IMR-90 (cell line): Measurements from ENCODE around the gene C2orf92. TPM values are rescaled to one million over a fixed set of nuclear protein-coding genes. Genes with fewer than 3 reads are reported as not detected.

Experiments
- ATAC-seq: fragments of 200-7000 bp; cut with Tn5 transposase; 2 replicates; pipeline ENCODE4 v1.9.1; 2020; ENCODE audit warnings: low read depth, mild to moderate bottlenecking, moderate library complexity
- BruUV-seq: library from RNA; stranded (reverse); fragments of 400-500 nt; replicated peaks from 2 replicates; lab custom pipeline; 2021; lab: Mats Ljungman, UMichigan
- CTCF ChIA-PET: fragments of 300-600 bp; formaldehyde crosslinking; extraction: SDS; loops from one replicate; lab custom pipeline; 2021; ENCODE audit warnings: antibody characterized with exemption; lab: Yijun Ruan, JAX
- POLR2A ChIA-PET: fragments of 300-600 bp; sonication (Branson Sonifier 250); formaldehyde crosslinking; loops from one replicate; lab custom pipeline; 2022; ENCODE audit warnings: antibody characterized with exemption; ENCODE audit not compliant: unreplicated experiment; lab: Charles Lee
- DNase-seq: peaks from one replicate; pipeline ENCODE4 v3.0.0; 2013
- H2AFZ ChIP-seq: replicated peaks from 2 replicates; pipeline ENCODE3; 2013; ENCODE audit warnings: low read length, mild to moderate bottlenecking; ENCODE audit not compliant: poor library complexity
- H2AK5ac ChIP-seq: 2 replicates; pipeline ENCODE4 v1.6.1; 2013; ENCODE audit warnings: low read depth, low read length, inconsistent platforms
- H2AK9ac ChIP-seq: replicated peaks from 2 replicates; pipeline ENCODE3; 2013; ENCODE audit warnings: mild to moderate bottlenecking, low read depth, low read length, moderate library complexity; ENCODE audit not compliant: poor library complexity
- H2BK120ac ChIP-seq: 2 replicates; pipeline ENCODE4 v1.6.1; 2013; ENCODE audit warnings: low read depth, low read length, inconsistent platforms
- H2BK15ac ChIP-seq: 3 replicates; pipeline ENCODE4 v1.6.1; 2013; ENCODE audit warnings: low read depth, low read length, inconsistent platforms
- H2BK20ac ChIP-seq: 2 replicates; pipeline ENCODE4 v1.6.1; 2013; ENCODE audit warnings: low read depth, mild to moderate bottlenecking, inconsistent platforms, low read length, moderate library complexity
- H2BK5ac ChIP-seq: 2 replicates; pipeline ENCODE4 v1.6.1; 2013; ENCODE audit warnings: mild to moderate bottlenecking, low read depth, low read length, inconsistent platforms; ENCODE audit not compliant: poor library complexity, severe bottlenecking
- H3K14ac ChIP-seq: replicated peaks from 2 replicates; pipeline ENCODE4 v1.6.1; 2013; ENCODE audit warnings: low read depth, low read length, inconsistent platforms
- H3K18ac ChIP-seq: 2 replicates; pipeline ENCODE4 v1.6.1; 2013; ENCODE audit warnings: low read depth, low read length, control low read depth
- H3K23ac ChIP-seq: 2 replicates; pipeline ENCODE4 v1.6.1; 2013; ENCODE audit warnings: low read depth, low read length, inconsistent platforms
- H3K27ac ChIP-seq: 2 replicates; pipeline ENCODE4 v1.5.1; 2013; ENCODE audit warnings: mild to moderate bottlenecking, control low read depth, low read length; ENCODE audit not compliant: insufficient read depth
- H3K27me3 ChIP-seq: 2 replicates; pipeline ENCODE4 v1.6.1; 2013; ENCODE audit warnings: low read length; ENCODE audit not compliant: control insufficient read depth, insufficient read depth
- H3K36me3 ChIP-seq: 2 replicates; pipeline ENCODE4 v1.6.1; 2013; ENCODE audit warnings: low read length, mixed read lengths; ENCODE audit not compliant: control insufficient read depth, insufficient read depth
- H3K4ac ChIP-seq: 2 replicates; pipeline ENCODE4 v1.6.1; 2013; ENCODE audit warnings: low read depth, low read length, inconsistent platforms
- H3K4me1 ChIP-seq: 2 replicates; pipeline ENCODE4 v1.6.1; 2013; ENCODE audit warnings: low read length, mixed read lengths; ENCODE audit not compliant: control insufficient read depth, insufficient read depth
- H3K4me2 ChIP-seq: 2 replicates; pipeline ENCODE4 v1.6.1; 2013; ENCODE audit warnings: low read depth, mild to moderate bottlenecking, control low read depth, low read length, moderate library complexity
- H3K4me3 ChIP-seq: 2 replicates; pipeline ENCODE4 v1.5.1; 2013; ENCODE audit warnings: low read depth, mild to moderate bottlenecking, control low read depth, low read length, moderate library complexity; ENCODE audit not compliant: insufficient read depth
- H3K56ac ChIP-seq: 2 replicates; pipeline ENCODE4 v1.6.1; 2013; ENCODE audit warnings: low read length, inconsistent platforms; ENCODE audit not compliant: insufficient read depth; ENCODE audit errors: extremely low read depth
- H3K79me1 ChIP-seq, 2 experiments: 2 replicates each; pipeline ENCODE4 v1.6.1; 2013; ENCODE audit warnings: low read length in 2 of 2, inconsistent platforms in 1 of 2, low read depth in 1 of 2
- H3K9ac ChIP-seq: 2 replicates; pipeline ENCODE4 v1.6.1; 2013; ENCODE audit warnings: low read depth, low read length, control low read depth
- H3K9me1 ChIP-seq: 2 replicates; pipeline ENCODE4 v1.6.1; 2013; ENCODE audit warnings: low read length, inconsistent platforms; ENCODE audit not compliant: insufficient read depth
- H3K9me3 ChIP-seq: 2 replicates; pipeline ENCODE4 v1.6.1; 2013; ENCODE audit warnings: low read length; ENCODE audit not compliant: control insufficient read depth, insufficient read depth
- H4K20me1 ChIP-seq: 2 replicates; pipeline ENCODE4 v1.6.1; 2013; ENCODE audit warnings: low read length, inconsistent platforms; ENCODE audit not compliant: insufficient read depth
- H4K5ac ChIP-seq: 2 replicates; pipeline ENCODE4 v1.6.1; 2013; ENCODE audit warnings: mild to moderate bottlenecking, low read depth, low read length, control low read depth
- H4K8ac ChIP-seq, 2 experiments: 2 replicates each; pipeline ENCODE4 v1.6.1; 2013; ENCODE audit warnings: low read depth in 2 of 2, low read length in 2 of 2, control low read depth in 1 of 2, inconsistent platforms in 1 of 2
- H4K91ac ChIP-seq: 2 replicates; pipeline ENCODE4 v1.6.1; 2013; ENCODE audit warnings: low read depth, low read length, inconsistent platforms; ENCODE audit not compliant: insufficient read depth
- BHLHE40 ChIP-seq: fragments of 150-350 bp; IDR thresholded peaks from 2 replicates; pipeline ENCODE4 v1.6.1; 2016; ENCODE audit warnings: mild to moderate bottlenecking, low read depth, low read length
- CEBPB ChIP-seq: IDR thresholded peaks from 2 replicates; pipeline ENCODE4 v1.6.1; 2012; ENCODE audit warnings: low read depth, low read length, improper control_type of control experiment
- CHD1 ChIP-seq: IDR thresholded peaks from 2 replicates; pipeline ENCODE4 v1.6.1; 2012; ENCODE audit warnings: low read depth, low read length, improper control_type of control experiment
- CTCF ChIP-seq: conservative IDR thresholded peaks from 2 replicates; pipeline ENCODE4 v1.5.1; 2012; ENCODE audit warnings: mild to moderate bottlenecking, low read depth, low read length, improper control_type of control experiment
- ELK1 ChIP-seq: fragments of 150-350 bp; IDR thresholded peaks from 2 replicates; pipeline ENCODE4 v1.6.1; 2016; ENCODE audit warnings: low read depth, mild to moderate bottlenecking, low read length, moderate library complexity, borderline replicate concordance
- FOS ChIP-seq: fragments of 150-350 bp; IDR thresholded peaks from 2 replicates; pipeline ENCODE4 v1.6.1; 2016; ENCODE audit warnings: low read depth, low read length
- MAFK ChIP-seq: IDR thresholded peaks from 2 replicates; pipeline ENCODE4 v1.6.1; 2012; ENCODE audit warnings: low read depth, low read length, improper control_type of control experiment
- MAZ ChIP-seq: IDR thresholded peaks from 2 replicates; pipeline ENCODE4 v1.6.1; 2012; ENCODE audit warnings: low read depth, mild to moderate bottlenecking, low read length, improper control_type of control experiment, moderate library complexity, borderline replicate concordance
- MXI1 ChIP-seq: IDR thresholded peaks from 2 replicates; pipeline ENCODE4 v1.6.1; 2012; ENCODE audit warnings: low read depth, mild to moderate bottlenecking, low read length, moderate library complexity, borderline replicate concordance
- NFE2L2 ChIP-seq: fragments of 150-350 bp; IDR thresholded peaks from 2 replicates; pipeline ENCODE4 v1.6.1; 2016; ENCODE audit warnings: low read depth, mild to moderate bottlenecking, low read length
- POLR2A ChIP-seq: IDR thresholded peaks from 2 replicates; pipeline ENCODE4 v1.6.1; 2012; ENCODE audit warnings: mild to moderate bottlenecking, low read depth, low read length
- RAD21 ChIP-seq: IDR thresholded peaks from 2 replicates; pipeline ENCODE4 v1.6.1; 2012; ENCODE audit warnings: low read length, improper control_type of control experiment
- RCOR1 ChIP-seq: IDR thresholded peaks from 2 replicates; pipeline ENCODE4 v1.6.1; 2012; ENCODE audit warnings: mild to moderate bottlenecking, low read length, improper control_type of control experiment; ENCODE audit not compliant: insufficient replicate concordance
- RFX5 ChIP-seq: IDR thresholded peaks from 2 replicates; pipeline ENCODE4 v1.8.0; 2012; ENCODE audit warnings: low read depth, mild to moderate bottlenecking, low read length, moderate library complexity
- SMC3 ChIP-seq: fragments of 150-350 bp; IDR thresholded peaks from 2 replicates; pipeline ENCODE4 v1.6.1; 2016; ENCODE audit warnings: low read depth, mild to moderate bottlenecking, antibody characterized with exemption, low read length, moderate library complexity
- WGBS, 2 experiments: methylation state at CpG; one replicate each; pipeline versions ENCODE4 v1.1.5 to v1.1.7; 2013; ENCODE audit warnings: missing lambda C conversion rate in 2 of 2; ENCODE audit not compliant: insufficient read length in 1 of 2; ENCODE audit errors: extremely low coverage in 2 of 2; 5-methylcytosine and 5-hydroxymethylcytosine counted together
- dilution Hi-C: fragments of 300-500 bp; cut with HindIII; formaldehyde crosslinking; loops from one replicate; pipeline ENCODE4 v1.14.3; 2018; ENCODE audit warnings: low sequenced_read_pairs; ENCODE audit not compliant: unreplicated experiment
- in situ Hi-C: fragments of 300-500 bp; cut with MboI; formaldehyde crosslinking; loops from 3 replicates; pipeline ENCODE4 v1.14.3; 2019; ENCODE audit warnings: low sequenced_read_pairs, inconsistent platforms, mixed read lengths
- intact Hi-C: fragments of 100-400 bp; cut with micrococcal nuclease; formaldehyde crosslinking; loops from 2 replicates; pipeline ENCODE4 v1.10.0; 2022
- polyA plus RNA-seq, 3 experiments: library from polyadenylated mRNA; depleted of rRNA; stranded (reverse); fragments of >200 nt; gene quantifications; 2 replicates each; pipeline ENCODE4 v1.2.3, GENCODE V29; 2012; ENCODE audit warnings: low replicate concordance in 1 of 3
- total RNA-seq: library from RNA; depleted of rRNA; stranded (reverse); fragments of >200 nt; gene quantifications from 2 replicates; pipeline ENCODE4 v1.2.3, GENCODE V29; 2012
- TF ChIP-seq, protein P1 (sequence below): fragments of 150-350 bp; IDR thresholded peaks from 2 replicates; pipeline ENCODE4 v1.6.1; 2017; ENCODE audit warnings: mild to moderate bottlenecking, antibody characterized with exemption, low read length, low read depth

C2orf92 gene
- total and polyA plus RNA-seq, 2 of the 4 experiments (the other 2 are of a cell fraction), result 0.90 to 2.5 TPM

- H3K36me3 ChIP-seq, result no peaks in the 10 kb centered on the region
- no peak for DNase-seq
- no peak overlapping the region for H3K18ac ChIP-seq
- H3K4me3 ChIP-seq, result no peak overlapping the region
- no peak for TF ChIP-seq MAZ
- TF ChIP-seq ELK1, result no peak
- TF ChIP-seq CEBPB, result no peak
- no peak for TF ChIP-seq MXI1
- TF ChIP-seq FOS, result no peak
- TF ChIP-seq BHLHE40, result no peak
- no peak for TF ChIP-seq RCOR1
- TF ChIP-seq CTCF, result no peak
- TF ChIP-seq, protein P1, sequence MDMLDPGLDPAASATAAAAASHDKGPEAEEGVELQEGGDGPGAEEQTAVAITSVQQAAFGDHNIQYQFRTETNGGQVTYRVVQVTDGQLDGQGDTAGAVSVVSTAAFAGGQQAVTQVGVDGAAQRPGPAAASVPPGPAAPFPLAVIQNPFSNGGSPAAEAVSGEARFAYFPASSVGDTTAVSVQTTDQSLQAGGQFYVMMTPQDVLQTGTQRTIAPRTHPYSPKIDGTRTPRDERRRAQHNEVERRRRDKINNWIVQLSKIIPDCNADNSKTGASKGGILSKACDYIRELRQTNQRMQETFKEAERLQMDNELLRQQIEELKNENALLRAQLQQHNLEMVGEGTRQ, result no peak
- TF ChIP-seq RAD21, result no peak
- no peak for TF ChIP-seq CHD1
- no peak for TF ChIP-seq POLR2A
- no peak for TF ChIP-seq RFX5
- no peak for TF ChIP-seq SMC3
- TF ChIP-seq NFE2L2, result no peak
- no peak for TF ChIP-seq MAFK
- ChIA-PET POLR2A (no interaction called here), CTCF (interaction anchor here (1.1 kb wide), 1 partner anchor 116 kb away, joined by 3 read pairs; no protein-coding TSS in a partner anchor)
- 14% methylated on average over 5 of the region's 11 CpGs; no CpG with 5 or more reads in 1 of the 2 experiments for WGBS, 2 experiments
- no peak overlapping the region for H2BK20ac ChIP-seq
- no peak overlapping the region for H2BK120ac ChIP-seq
- no peak overlapping the region for H3K9ac ChIP-seq
- H4K8ac ChIP-seq, result no peak overlapping the region
- H3K14ac ChIP-seq, result no peak overlapping the region
- H3K9me1 ChIP-seq, result no peaks in the 10 kb centered on the region
- H3K27me3 ChIP-seq, result peaks cover 16% of the 10 kb centered on the region
- no peak overlapping the region for H2AK9ac ChIP-seq
- H2AFZ ChIP-seq, result no peak overlapping the region
- H3K4ac ChIP-seq, result no peak overlapping the region
- dilution Hi-C loops, result no loop called here
- no TSS peak for BruUV-seq
- H3K4me1 ChIP-seq, result no peaks in the 10 kb centered on the region
- H4K5ac ChIP-seq, result no peak overlapping the region
- H2BK15ac ChIP-seq, result no peak overlapping the region
- H4K20me1 ChIP-seq, result no peaks in the 10 kb centered on the region
- no peak overlapping the region for H3K23ac ChIP-seq
- no peaks in the 10 kb centered on the region for H3K79me1 ChIP-seq
- H3K56ac ChIP-seq, result no peak overlapping the region
- no peak overlapping the region for H2BK5ac ChIP-seq
- H3K4me2 ChIP-seq, result no peak overlapping the region
- intact Hi-C loops, result loop anchor here (10.0 kb wide), 2 partner anchors 58 to 1128 kb away; no protein-coding TSS in a partner anchor
- H3K27ac ChIP-seq, result no peak overlapping the region
- in situ Hi-C loops, result loop anchor here (10.0 kb wide), 1 partner anchor 678 kb away; no protein-coding TSS in a partner anchor
- H2AK5ac ChIP-seq, result no peak overlapping the region
- no peak for ATAC-seq
- no peaks in the 10 kb centered on the region for H3K9me3 ChIP-seq
- no peak overlapping the region for H4K91ac ChIP-seq
Observed at GRCh38 chr2:97706708-97707345, 37.3 kb downstream of the C2orf92 start.
